GM10266 (cell line): Measurements from ENCODE around the gene LTA4H.

Source experiments
- DNase-seq: peaks from one replicate; pipeline ENCODE4 v3.0.0; 2012; ENCODE audit errors: extremely low spot score
- CTCF ChIP-seq: IDR thresholded peaks from 2 replicates; pipeline ENCODE4 v1.5.1; 2012; ENCODE audit warnings: mild to moderate bottlenecking, low read depth; ENCODE audit not compliant: control insufficient read depth, insufficient read depth; ENCODE audit errors: missing control alignments

Gene LTA4H

GRCh38 chr12:95953000-95953399, 82.4 kb downstream of the LTA4H start:
- TF ChIP-seq CTCF, result no peak
- DNase-seq, result no peak

GRCh38 chr12:95951515-95951914, 83.9 kb downstream of the LTA4H start:
- no peak for TF ChIP-seq CTCF
- DNase-seq, result no peak
